OCI-LY7 (cell line): ENCODE results near the gene PAGR1.

Experiments used
- EZH2phosphoT487 ChIP-seq: fragments of 200-600 bp; sonication (generic); IDR thresholded peaks from 2 replicates; pipeline ENCODE4 v1.6.1; 2018; ENCODE audit warnings: low read depth, borderline replicate concordance, mild to moderate bottlenecking, mixed run types, antibody characterized with exemption, low read length, moderate library complexity, mixed read lengths
- TF ChIP-seq, protein P1 (sequence below): fragments of 200-600 bp; sonication (generic); conservative IDR thresholded peaks from 2 replicates; pipeline ENCODE4 v1.5.1; 2014; ENCODE audit warnings: mild to moderate bottlenecking, antibody characterized with exemption, low read length, moderate library complexity, mixed read lengths

DNA sequence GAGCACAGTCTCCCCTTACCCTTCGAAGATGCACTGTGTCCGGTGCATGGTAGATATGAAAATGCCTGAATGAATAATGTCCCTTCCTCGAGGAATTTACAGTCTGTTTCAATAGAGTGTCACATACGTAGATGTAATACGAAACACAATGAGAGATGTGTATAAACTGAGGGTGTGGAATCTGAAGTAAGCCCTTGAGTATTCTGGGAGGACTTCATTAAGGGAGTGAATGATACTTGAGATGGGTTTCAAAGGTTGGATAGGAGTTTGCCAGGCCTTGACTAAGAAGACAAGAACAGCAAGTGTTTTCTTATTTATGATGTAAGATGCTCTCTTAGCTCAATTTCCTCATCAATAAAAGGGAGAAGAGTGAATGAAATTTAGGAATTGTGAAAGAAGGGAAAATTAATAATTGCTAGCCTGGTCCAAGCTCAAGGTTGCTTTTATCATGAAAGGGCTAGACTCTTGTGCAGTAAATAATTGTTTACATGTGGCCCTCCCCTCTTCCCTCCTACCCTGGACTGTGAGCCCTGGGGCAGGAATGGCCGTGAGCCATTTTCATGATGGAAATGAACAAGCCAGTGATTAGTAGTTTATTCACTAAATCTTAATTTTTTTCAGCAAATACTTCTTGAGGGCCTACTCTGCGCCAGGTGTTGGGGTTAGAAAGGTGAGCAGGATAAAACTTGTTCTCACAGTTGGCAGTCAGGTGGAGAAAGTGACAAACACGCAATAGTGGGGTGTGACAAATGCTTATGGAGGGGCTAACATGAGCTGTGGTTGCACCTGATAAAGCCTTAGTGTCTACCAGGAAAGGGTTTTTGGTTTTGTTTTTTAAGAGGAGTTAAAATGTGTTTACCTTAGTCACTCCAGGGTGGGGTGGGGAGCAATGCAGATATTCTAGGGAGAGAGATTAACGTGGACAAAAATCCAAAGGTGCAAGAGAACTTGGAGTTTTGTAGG lies 23.8 kb upstream of the PAGR1 start:
- TF ChIP-seq, protein P1, sequence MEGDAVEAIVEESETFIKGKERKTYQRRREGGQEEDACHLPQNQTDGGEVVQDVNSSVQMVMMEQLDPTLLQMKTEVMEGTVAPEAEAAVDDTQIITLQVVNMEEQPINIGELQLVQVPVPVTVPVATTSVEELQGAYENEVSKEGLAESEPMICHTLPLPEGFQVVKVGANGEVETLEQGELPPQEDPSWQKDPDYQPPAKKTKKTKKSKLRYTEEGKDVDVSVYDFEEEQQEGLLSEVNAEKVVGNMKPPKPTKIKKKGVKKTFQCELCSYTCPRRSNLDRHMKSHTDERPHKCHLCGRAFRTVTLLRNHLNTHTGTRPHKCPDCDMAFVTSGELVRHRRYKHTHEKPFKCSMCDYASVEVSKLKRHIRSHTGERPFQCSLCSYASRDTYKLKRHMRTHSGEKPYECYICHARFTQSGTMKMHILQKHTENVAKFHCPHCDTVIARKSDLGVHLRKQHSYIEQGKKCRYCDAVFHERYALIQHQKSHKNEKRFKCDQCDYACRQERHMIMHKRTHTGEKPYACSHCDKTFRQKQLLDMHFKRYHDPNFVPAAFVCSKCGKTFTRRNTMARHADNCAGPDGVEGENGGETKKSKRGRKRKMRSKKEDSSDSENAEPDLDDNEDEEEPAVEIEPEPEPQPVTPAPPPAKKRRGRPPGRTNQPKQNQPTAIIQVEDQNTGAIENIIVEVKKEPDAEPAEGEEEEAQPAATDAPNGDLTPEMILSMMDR = no peak
- TF ChIP-seq EZH2phosphoT487 = no peak
